GM21447 (cell line): ENCODE data around the gene MYH16.
A peak's percentile ranks its signal among the peaks of the same experiment; 100 is the strongest.
"Not testable (repeated sequence)": the region's sequence is repeated elsewhere in the genome, so short reads cannot be mapped to it uniquely, and the experiment has no call there.

Experiments
- ATAC-seq: cut with Tn5 transposase; IDR thresholded peaks from one replicate; pipeline ENCODE4 v1.9.1; 2021; ENCODE audit not compliant: unreplicated experiment

The MYH16 gene

DNA sequence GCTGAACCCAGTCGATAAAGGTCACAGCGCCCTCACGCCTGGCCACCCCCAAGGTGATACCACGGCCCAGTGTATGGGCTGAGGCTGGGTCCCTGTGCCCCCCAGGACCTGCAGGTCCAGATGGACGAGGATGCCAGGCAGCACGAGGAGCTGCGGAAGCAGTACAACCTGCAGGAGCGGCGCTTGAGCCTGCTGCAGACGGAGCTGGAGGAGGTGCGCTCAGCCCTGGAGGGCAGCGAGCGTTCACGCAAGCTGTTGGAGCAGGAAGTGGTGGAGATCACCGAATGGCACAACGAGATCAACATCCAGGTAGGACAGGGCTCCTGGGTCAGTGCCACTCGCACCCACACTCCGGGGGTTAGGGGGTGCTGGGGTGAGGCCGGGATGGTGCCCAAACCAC lies 28.9 kb downstream of the MYH16 start:
- ATAC-seq: no peak

DNA sequence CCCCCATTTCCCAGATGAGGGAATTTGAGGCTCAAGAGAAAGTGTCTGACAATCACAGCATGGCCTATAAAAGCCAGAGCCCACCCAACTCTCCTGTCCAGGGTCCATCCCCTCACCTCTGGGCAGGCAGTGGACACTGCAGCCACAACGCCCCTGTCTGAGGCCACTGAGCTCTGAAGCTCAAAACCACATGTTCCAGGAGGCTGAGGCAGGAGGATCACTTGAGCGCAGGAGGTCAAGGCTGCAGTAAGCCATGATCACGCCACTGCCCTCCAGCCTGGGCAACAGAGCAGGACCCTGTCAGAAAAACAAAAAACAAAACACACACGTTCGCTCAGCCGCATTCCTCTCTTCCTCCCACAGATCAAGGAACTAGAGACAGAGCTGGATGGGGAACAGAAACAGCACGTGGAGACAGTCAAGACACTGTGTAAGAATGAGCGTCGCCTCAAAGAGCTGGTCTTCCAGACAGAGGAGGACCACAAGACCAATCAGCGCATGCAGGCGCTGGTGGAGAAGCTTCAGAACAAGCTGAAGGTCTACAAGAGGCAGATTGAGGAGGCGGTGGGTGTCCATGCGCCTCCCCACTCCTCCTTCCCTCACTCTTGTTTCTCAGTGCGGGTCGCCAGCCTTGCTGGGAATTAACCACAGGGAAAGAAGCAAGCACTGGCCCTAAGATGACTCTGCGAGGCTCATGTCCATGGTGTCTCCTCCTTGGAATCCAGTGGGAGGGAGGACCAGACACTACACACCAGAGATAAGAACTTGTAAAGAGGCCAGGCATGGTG lies 33.0 kb downstream of the MYH16 start:
- ATAC-seq: no peak

DNA sequence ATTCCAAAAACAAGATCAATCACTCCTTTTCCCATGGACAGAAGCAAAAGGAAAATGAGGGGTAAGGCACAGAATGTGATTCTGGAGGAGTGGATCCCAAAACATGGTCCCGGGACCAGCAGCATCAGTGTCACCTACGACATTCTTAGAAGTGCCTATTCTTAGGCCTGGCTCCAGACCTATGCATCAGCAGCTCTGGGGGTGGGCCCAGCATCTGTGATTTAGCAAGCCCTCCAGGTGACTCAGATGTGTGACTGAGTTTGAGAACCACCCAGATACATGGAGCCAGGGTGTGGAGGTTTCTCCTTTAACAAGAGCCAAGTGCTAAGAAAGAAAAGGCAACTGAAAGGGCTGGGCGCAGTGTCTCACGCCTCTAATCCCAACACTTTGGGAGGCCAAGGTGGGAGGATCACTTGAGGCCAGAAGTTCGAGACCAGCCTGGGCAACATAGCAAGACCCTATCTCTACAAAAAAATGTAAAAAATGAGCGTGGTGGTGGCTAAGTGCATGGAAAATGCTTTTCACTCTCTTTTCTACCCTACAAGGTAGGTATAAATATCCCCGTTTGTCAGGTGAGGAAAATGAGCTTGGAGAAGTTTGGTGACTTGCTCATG lies 35.9 kb downstream of the MYH16 start:
- no peak for ATAC-seq

DNA sequence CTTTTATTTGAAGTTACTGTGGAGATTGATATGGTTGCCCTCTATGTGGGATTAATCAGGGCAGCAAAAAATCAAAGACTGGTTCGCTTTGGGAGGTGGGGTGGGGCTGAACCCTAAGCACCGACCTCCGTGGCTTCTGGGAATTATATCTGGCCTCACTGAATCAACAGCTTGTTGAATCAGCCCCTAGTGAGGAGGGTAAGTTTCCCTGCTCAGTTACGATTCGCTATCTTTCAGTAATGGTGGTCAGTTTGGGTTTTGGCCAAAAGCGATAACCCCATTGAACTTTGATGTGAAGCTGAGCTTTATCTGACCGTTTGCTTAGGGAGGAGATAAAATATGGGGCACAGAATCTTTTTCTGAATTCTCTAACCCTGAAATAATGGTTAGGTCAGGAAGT lies 36.5 kb downstream of the MYH16 start:
- no peak for ATAC-seq

DNA sequence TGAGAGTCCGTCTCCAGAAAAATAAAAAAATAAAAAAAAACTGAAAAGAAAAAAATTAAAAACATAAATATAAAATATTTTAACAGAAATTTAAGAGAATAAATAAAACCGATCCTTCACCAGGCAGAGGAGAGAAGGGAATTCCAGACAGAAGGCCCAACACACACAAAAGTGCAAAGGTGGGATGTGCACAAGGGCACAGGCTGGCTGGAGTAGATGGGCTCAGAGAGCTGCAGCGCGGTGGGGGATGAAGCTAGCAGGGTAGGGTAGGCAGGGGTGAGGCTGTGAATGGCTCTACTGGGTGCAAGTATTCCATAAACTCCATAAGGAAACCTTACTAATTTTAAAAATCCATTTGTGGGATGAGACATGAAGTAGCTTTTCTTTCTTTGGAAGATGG lies 37.4 kb downstream of the MYH16 start:
- no peak for ATAC-seq

DNA sequence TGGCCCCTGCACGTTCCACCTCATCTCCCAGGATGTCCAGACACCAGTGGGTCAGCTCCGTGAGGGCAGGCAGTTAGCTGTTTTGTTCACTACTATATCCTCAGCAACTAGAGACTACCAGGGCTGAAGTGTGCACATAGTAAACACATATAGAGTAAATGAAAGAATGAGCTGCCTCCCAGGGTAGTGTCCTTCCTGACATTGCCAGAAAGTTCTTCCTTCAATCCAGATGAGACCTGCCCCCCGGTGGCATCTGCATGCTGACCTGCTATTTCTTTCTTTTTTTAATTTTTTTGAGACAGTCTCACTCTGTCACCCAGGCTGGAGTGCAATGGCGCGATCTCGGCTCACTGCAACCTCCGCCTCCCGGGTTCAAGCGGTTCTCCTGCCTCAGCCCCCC lies 39.1 kb downstream of the MYH16 start:
- no peak for ATAC-seq

DNA sequence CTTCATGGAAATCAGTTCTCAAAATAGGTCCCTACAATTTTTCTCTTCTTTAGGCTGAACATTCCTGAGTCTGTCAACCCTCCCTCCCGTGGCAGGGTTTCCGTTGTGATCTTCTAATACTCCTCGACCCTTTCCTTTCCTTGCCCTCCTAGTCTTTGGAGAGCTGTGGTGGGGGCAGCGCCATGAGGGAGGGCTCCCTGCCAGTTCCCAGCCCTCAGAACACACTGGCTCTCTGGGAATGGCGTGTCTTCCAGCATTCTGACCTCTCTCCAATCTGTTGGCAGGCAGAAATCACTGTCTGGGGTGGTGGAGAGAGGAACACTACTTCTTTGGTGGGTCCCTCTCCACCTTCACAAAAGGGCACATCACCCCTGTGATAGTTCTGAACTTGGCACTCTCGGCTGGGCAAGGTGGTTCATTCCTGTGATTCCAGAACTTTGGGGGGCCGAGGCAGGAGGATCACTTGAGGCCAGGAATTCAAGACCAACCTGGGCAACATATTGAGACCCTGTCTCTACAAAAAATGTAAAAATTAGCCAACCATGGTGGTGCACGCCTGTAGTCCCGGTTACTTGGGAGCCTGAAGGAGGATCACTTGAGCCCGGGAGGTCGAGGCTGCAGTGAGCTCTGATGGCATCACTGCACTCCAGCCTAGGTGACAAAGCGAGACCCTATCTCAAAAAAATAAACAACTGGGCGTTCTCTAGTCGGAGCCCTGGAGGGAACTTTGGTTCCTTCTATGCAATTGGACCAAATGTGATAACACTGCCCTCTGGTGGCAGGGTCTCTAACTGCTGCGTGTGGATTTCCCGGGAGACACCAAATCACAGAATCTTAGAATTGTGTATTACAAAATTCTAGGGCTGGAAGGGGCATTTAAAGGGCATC lies 39.9 kb downstream of the MYH16 start:
- ATAC-seq: no peak

DNA sequence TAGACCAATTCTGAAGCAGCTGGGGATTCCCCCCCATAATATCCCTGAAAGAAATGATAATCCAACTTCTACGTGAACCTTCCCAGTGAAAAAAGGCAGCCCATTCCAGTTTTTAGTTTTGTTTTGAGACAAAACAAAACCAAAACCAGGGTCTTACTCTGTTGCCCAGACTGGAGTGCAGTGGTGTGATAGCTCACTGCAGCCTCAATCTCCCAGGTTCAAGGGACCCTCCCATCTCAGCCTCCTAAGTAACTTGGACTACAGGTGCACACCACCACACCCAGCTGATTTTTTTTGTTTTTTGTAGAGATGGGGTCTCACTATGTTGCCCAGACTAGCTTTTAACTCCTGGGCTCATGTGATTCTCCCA lies 40.5 kb downstream of the MYH16 start:
- no peak for ATAC-seq

DNA sequence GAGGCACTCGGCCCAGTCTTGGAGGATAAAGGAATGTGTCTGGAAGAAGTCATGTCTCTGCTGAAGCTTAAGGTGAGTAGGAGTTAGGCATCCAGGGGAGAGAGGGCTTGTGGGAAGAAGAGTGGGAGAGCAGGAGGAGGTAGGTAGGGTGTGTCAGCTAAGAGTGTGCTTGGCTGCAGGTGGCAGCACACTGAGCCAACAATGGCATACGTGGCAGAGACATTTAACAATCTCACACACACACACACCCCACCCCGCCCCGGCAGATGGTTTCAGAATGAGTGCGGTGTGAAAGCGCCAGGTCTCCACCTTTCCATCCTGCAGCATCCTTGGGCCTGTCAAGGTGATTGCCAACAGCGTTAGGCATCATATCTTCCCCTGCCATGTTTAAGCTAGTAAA lies 41.9 kb downstream of the MYH16 start:
- ATAC-seq: no peak

DNA sequence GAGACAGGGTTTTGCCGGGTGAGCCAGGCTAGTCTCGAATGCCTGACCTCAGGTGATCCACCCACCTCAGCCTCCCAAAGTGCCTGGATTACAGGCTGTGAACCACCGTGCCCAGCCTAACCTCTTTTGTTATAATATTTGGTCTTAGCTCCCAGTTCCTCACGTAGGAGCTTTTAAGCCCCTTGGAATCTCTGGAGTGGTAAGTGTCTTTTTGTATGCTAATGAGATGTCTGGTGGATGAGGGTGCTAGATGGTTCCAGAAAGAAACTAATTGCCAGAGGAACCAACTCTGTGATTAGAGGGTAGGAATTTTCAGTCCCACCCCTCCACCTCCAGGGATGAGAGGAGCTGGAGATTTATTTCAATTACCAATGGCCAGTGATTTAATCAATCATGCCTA lies 47.7 kb downstream of the MYH16 start:
- ATAC-seq: no peak

DNA sequence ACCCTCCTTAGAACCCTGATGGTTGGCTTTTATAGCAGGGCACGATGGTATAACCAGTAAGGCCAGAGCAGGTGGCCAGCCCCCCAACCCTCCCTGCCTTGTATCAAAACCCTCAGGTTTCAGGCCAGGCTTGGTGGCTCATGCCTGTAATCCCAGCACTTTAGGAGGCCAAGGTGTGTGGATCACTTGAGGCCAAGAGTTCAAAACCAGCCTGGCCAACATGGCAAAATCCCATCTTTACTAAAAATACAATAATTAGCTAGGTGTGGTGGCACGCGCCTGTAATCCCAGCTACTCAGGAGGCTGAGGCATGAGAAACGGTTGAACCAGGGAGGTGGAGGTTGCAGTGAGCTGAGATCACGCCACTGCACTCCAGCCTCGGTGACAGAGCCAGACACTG lies 50.0 kb downstream of the MYH16 start:
- ATAC-seq: not testable (repeated sequence)

DNA sequence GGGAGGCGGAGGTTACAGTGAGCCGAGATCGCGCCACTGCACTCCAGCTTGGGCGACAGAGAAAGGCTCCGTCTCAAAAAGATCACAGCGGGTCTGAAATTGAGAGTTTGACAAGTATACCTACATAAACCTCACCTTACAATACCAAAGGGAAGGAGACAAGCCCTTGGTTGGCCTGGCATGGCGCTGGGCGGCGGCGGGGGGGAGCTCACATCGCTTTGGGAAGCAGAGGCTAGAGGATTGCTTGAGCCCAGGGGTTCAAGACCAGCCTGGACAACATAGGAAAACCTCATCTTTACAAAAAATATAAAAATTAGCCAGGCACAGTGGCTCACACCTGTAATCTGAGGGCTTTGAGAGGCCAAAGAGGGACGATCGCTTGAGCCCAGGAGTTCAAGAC lies 51.9 kb downstream of the MYH16 start:
- ATAC-seq: no peak

DNA sequence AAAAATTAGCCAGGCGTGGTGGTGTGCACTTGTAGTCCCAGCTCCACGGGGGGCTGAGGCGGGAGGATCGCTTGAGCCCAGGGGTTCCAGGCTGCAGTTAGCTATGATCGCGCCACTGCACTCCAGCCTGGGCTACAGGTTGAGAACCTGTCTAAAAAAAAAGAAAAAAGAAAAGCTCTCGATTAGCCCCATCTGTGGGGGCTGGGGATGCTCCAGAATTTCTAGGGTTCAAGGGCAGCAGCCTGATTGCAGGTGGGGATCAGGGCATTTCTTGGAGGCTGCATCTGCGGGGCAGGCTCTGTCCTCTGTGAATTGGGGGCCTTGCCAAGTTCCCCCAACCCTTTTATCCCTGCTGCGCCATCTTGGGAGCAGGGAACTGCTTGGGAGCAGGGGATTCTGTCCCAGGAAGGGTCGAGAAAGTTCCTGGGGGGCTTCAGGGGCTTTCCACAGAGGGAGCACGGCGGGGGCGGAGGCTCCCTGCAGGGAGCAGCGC lies 52.4 kb downstream of the MYH16 start:
- ATAC-seq: no peak

DNA sequence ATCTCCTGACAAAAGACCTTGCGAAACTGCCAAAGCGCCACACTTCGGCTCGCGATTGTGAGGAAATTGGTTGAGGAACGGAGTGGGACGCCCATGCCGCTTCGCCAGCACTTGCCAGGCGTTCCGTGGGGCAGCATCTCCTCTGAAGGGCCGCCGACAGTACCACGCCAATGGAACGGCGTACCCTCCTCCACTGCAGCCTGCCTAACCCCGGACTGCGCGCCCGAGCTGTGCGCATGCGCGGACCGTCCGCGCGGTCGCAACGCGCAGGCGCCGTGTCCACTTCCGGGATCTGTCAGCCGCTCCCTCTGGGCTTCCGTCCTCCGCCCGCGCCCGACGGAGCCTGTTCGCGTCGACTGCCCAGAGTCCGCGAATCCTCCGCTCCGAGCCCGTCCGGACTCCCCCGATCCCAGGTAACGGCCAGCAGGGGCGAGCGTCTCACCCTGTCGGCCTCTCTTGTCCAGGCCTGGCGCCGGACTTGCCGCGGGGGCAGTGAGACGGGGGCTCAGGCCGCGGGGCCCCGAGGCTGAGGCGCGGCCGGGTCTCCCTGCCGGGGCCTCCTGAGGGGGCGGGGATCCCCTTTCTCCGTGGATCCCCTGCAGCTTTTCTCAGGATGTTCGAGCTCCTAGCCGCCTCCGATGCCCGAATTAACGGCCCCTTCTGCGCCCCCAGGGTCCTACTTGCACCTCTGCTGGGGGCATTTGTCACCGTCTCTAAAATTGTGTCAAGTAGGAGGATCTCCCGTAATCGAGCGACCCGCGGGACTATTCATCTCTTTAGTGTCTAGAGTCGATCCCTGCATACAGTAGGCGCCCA lies 53.2 kb downstream of the MYH16 start, which contains the start of gene ARPC1A:
Gene ARPC1A (plus strand): TSS at position 307 of the 816 bp plus-strand sequence. CDS start 7,456 bp downstream, outside the sequence.
- ATAC-seq: peak; percentile 85

DNA sequence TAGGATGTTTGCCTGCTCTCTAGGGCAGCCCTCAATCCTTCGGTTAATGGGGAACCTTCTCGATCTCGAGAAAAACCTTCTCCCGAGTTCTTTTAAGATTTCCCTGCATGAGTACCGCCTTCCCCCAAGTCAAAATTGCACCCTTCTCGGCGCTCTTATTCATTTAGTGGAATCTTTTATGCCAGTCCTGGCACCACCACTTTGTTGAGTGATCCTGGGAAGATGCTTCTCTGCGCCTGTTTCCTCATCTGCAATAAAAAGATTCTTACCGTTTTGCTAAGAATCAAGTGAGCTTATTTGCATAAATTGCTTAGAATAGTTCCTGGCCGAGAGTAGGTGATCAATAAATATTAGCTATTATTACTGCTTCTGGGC lies 53.8 kb downstream of the MYH16 start:
- ATAC-seq: no peak

DNA sequence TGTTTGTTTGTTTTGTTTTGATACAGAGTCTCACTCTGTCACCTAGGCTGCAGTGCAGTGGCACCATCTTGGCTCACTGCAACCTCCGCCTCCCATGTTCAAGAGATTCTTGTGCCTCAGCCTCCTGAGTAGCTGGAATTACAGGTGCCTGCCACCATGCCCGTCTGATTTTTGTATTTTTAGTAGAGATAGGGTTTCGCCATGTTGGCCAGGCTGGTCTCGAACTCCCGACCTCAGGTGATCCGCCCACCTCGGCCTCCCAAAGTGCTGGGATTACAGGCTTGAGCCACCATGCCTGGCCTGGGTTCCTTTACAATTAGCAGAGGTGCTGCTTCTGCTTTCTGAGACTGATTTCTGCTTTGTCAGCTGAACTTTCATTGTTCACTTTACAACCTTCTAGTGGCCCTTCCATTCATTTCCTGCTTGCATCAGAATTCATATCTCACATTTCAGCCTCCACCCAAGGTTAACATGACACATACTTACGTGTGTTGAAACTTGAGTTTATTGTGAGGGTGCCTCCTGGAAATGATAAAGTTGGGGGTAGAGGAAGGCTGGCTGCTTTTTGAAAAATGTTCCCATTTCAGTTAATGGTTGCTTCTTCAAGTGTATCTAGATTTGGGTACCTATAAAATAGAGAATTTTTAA lies 57.8 kb downstream of the MYH16 start:
- ATAC-seq: not testable (repeated sequence)

DNA sequence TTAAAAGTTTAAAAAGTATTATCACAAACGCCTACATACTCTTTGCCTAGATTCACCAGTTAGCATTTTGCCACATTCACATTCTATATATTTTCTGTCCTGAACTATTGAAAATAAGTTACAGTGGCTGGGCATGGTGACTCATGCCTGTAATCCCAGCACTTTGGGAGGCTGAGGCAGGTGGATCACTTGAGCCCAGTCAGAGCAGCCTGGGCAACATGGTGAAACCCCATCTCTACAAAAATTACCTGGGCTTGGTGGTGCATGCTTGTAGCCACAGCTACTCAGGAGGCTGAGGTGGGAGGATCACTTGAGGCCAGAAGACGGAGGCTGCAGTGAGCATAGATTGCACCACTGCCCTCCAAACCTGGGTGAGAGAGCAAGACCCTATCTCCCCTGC lies 58.4 kb downstream of the MYH16 start:
- no peak for ATAC-seq

DNA sequence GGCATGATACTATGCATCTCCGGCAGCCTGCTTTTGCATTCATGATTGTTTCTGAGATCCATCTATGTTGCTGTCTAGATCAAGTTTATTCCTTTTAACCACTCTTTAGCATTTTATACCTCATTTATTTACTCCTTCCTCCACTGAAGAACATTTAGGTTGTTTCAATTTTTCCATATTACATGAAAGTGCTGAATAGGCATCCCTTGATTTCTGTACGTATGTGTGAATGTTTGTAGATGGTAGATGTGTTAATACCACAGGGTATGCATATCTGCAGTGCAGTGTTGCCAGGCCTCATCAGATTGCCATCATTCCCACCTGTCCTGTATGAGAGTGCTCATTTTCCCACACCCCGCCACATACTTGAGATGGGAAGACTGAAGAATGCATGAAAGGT lies 67.0 kb downstream of the MYH16 start:
- ATAC-seq: no peak

DNA sequence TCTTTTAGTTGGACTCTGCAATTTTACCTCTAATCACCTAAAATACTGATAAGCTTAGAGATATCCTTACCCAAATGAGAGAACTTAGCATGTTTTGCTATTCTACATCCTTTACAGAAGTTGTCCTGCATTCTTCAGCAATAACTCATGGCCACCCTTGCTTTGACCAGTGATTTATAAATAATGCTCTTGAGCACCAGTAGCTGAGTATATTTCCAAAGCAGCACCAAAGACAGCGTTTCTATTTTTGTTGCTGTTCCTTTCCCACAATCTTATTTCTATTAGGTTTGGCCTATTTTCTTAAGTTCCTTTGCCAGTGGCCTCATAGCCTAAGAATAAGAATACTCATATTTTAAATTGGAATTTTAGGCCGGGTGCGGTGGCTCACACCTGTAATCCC lies 68.0 kb downstream of the MYH16 start:
- ATAC-seq: no peak

DNA sequence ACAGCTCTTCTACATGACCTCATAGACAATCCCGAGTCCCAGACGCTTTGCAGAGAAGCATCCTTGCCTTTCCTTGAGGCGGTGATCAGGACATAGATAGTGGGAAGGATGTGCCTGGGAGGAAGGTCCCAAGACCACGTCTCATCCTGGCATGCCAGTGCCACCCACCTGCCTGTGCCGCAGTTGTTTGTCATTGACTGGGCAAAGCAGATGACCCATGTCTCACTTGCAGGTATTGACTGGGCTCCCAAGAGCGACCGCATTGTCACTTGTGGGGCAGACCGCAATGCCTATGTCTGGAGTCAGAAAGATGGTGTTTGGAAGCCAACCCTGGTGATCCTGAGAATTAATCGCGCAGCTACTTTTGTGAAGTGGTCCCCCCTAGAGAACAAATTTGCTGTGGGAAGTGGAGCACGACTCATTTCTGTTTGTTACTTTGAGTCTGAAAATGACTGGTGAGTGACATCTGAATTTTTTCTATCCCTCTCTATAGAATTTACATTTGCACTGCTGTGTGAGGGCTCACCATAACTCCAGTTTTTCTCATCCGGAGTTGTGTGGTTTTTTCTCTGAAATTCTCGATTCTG lies 71.5 kb downstream of the MYH16 start:
- no peak for ATAC-seq
